HepG2 (cell line): ENCODE results near the gene NABP2. TPM values are rescaled to one million over a fixed set of nuclear protein-coding genes. Genes with fewer than 3 reads are reported as not detected.

Experiments used
- ATF5 ChIP-seq: sonication (generic); formaldehyde crosslinking; IDR thresholded peaks from 2 replicates; pipeline ENCODE4 v1.4.0; 2020; ENCODE audit warnings: mild to moderate bottlenecking, low read depth, missing genetic modification reagents
- CBX5 ChIP-seq: sonication (generic); formaldehyde crosslinking; IDR thresholded peaks from 2 replicates; pipeline ENCODE4 v1.4.0; 2020; ENCODE audit warnings: missing genetic modification reagents, borderline replicate concordance
- CC2D1A ChIP-seq: sonication (generic); formaldehyde crosslinking; IDR thresholded peaks from 2 replicates; pipeline ENCODE4 v1.8.1; 2023; ENCODE audit warnings: mild to moderate bottlenecking, missing genetic modification reagents
- FLYWCH1 ChIP-seq: sonication (generic); formaldehyde crosslinking; IDR thresholded peaks from 2 replicates; pipeline ENCODE4 v1.8.1; 2023; ENCODE audit warnings: mild to moderate bottlenecking, missing genetic modification reagents
- FOSL2 ChIP-seq: sonication (generic); formaldehyde crosslinking; IDR thresholded peaks from 2 replicates; pipeline ENCODE4 v1.4.0; 2020; ENCODE audit warnings: missing genetic modification reagents
- FOXP1 ChIP-seq, 2 experiments: fragments of 450-650 bp in 1 of 2; IDR thresholded peaks; 2 replicates each; pipeline ENCODE4 v1.6.1; 2017 to 2018; ENCODE audit warnings: antibody characterized with exemption in 1 of 2
- GLI4 ChIP-seq: sonication (generic); formaldehyde crosslinking; IDR thresholded peaks from 2 replicates; pipeline ENCODE4 v1.5.1; 2020; ENCODE audit warnings: missing genetic modification reagents, mild to moderate bottlenecking, moderate library complexity, borderline replicate concordance
- HCFC1 ChIP-seq: fragments of 150-350 bp; IDR thresholded peaks from 2 replicates; pipeline ENCODE4 v1.6.1; 2014; ENCODE audit warnings: low read depth, low read length
- HNF4A ChIP-seq: sonication (generic); formaldehyde crosslinking; IDR thresholded peaks from 2 replicates; pipeline ENCODE4 v1.4.0; 2020; ENCODE audit warnings: missing genetic modification reagents
- HOXA9 ChIP-seq: sonication (generic); formaldehyde crosslinking; IDR thresholded peaks from 2 replicates; pipeline ENCODE4 v1.8.1; 2022; ENCODE audit warnings: missing genetic modification reagents, mild to moderate bottlenecking, moderate library complexity, borderline replicate concordance
- JARID2 ChIP-seq: sonication (generic); formaldehyde crosslinking; IDR thresholded peaks from 2 replicates; pipeline ENCODE4 v1.8.1; 2023; ENCODE audit warnings: missing genetic modification reagents, inconsistent platforms; ENCODE audit not compliant: insufficient replicate concordance
- MTF1 ChIP-seq: sonication (generic); formaldehyde crosslinking; IDR thresholded peaks from 2 replicates; pipeline ENCODE4 v1.5.0; 2020; ENCODE audit warnings: missing genetic modification reagents
- NFYC ChIP-seq: IDR thresholded peaks from 2 replicates; pipeline ENCODE4 v1.6.1; 2016; ENCODE audit warnings: missing genetic modification reagents, missing compliant biosample characterization
- SAFB2 ChIP-seq: sonication (generic); formaldehyde crosslinking; IDR thresholded peaks from 2 replicates; pipeline ENCODE4 v1.5.1; 2020; ENCODE audit warnings: missing genetic modification reagents, low read depth, mild to moderate bottlenecking, borderline replicate concordance
- SNAPC2 ChIP-seq: sonication (generic); formaldehyde crosslinking; IDR thresholded peaks from 2 replicates; pipeline ENCODE4 v1.8.1; 2022; ENCODE audit warnings: mild to moderate bottlenecking, missing genetic modification reagents
- ZNF160 ChIP-seq: sonication (generic); formaldehyde crosslinking; IDR thresholded peaks from 2 replicates; pipeline ENCODE4 v1.8.0; 2022; ENCODE audit warnings: mild to moderate bottlenecking, inconsistent platforms, missing genetic modification reagents
- ZNF263 ChIP-seq: sonication (generic); formaldehyde crosslinking; IDR thresholded peaks from 2 replicates; pipeline ENCODE4 v1.4.0; 2020; ENCODE audit warnings: missing genetic modification reagents
- ZNF567 ChIP-seq: sonication (generic); formaldehyde crosslinking; IDR thresholded peaks from 2 replicates; pipeline ENCODE4 v1.8.1; 2023; ENCODE audit warnings: mild to moderate bottlenecking, missing genetic modification reagents, borderline replicate concordance
- polyA plus RNA-seq, 8 experiments: library from polyadenylated mRNA; depleted of rRNA in 3 of 8; stranded (reverse) in 7 of 8; unstranded in 1 of 8; fragments of >200 nt; fragmentation: Illumina TruSeq in 4 of 8; extraction: Trizol in 4 of 8; gene quantifications; 2 replicates each; pipeline versions ENCODE4 v1.2.1 to v1.2.3, GENCODE V29; 2011 to 2016; ENCODE audit warnings: low read depth in 4 of 8, missing spikeins in 1 of 8, mixed read lengths in 1 of 8; ENCODE audit not compliant: insufficient read depth in 1 of 8
- total RNA-seq, 5 experiments: library from RNA; depleted of rRNA; stranded (reverse); fragments of >200 nt; fragmentation: Illumina TruSeq; extraction: Trizol; gene quantifications; 2 replicates each; pipeline ENCODE4 v1.2.3, GENCODE V29; 2016; ENCODE audit warnings: low read depth in 1 of 5
- TF ChIP-seq, protein P1 (sequence below): IDR thresholded peaks from 2 replicates; pipeline ENCODE4 v1.6.1; 2012; ENCODE audit warnings: low read length, improper control_type of control experiment
- TF ChIP-seq, protein P2 (sequence below): sonication (generic); formaldehyde crosslinking; IDR thresholded peaks from 2 replicates; pipeline ENCODE4 v1.5.1; 2020; ENCODE audit warnings: mild to moderate bottlenecking, missing genetic modification reagents, borderline replicate concordance

Gene NABP2
- total and polyA plus RNA-seq, 2 of the 13 experiments (the other 11 are each of a cell fraction or from before 2014, with no cell fraction given), result 33.2 to 35.5 TPM

GRCh38 chr12:56221757-56222530, 2.2 kb upstream of the NABP2 start, which contains the start of gene RNF41 (continued):
- TF ChIP-seq, protein P1, sequence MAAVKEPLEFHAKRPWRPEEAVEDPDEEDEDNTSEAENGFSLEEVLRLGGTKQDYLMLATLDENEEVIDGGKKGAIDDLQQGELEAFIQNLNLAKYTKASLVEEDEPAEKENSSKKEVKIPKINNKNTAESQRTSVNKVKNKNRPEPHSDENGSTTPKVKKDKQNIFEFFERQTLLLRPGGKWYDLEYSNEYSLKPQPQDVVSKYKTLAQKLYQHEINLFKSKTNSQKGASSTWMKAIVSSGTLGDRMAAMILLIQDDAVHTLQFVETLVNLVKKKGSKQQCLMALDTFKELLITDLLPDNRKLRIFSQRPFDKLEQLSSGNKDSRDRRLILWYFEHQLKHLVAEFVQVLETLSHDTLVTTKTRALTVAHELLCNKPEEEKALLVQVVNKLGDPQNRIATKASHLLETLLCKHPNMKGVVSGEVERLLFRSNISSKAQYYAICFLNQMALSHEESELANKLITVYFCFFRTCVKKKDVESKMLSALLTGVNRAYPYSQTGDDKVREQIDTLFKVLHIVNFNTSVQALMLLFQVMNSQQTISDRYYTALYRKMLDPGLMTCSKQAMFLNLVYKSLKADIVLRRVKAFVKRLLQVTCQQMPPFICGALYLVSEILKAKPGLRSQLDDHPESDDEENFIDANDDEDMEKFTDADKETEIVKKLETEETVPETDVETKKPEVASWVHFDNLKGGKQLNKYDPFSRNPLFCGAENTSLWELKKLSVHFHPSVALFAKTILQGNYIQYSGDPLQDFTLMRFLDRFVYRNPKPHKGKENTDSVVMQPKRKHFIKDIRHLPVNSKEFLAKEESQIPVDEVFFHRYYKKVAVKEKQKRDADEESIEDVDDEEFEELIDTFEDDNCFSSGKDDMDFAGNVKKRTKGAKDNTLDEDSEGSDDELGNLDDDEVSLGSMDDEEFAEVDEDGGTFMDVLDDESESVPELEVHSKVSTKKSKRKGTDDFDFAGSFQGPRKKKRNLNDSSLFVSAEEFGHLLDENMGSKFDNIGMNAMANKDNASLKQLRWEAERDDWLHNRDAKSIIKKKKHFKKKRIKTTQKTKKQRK, result no peak
- TF ChIP-seq HNF4A (no peak), HOXA9 (CRISPR knock-in tag) (no peak), NFYC (CRISPR knock-in tag) (peak; percentile 54), JARID2 (CRISPR knock-in tag) (no peak), MTF1 (CRISPR knock-in tag) (no peak), FOXP1 (IDR thresholded peaks at IDR 0.05) (no peak), FOXP1 (CRISPR knock-in tag; IDR thresholded peaks at IDR 0.05) (no peak), CC2D1A (CRISPR knock-in tag) (no peak), CBX5 (no peak), ATF5 (CRISPR knock-in tag) (peak; percentile 94), SNAPC2 (no peak), FOSL2 (CRISPR knock-in tag) (peak; percentile 15; the same call in 1 of the 2 replicates), ZNF263 (CRISPR knock-in tag) (peak; percentile 73), GLI4 (CRISPR knock-in tag) (peak; percentile 82; the same call in 1 of the 2 replicates), ZNF567 (CRISPR knock-in tag) (peak; percentile 54; the same call in 1 of the 2 replicates), HCFC1 (peak; percentile 36; the same call in 1 of the 2 replicates), ZNF160 (CRISPR knock-in tag) (0 out of 2 replicates have a peak, but pooled peaks have one; percentile 58), SAFB2 (no peak), FLYWCH1 (CRISPR knock-in tag) (no peak)
- TF ChIP-seq, protein P2, sequence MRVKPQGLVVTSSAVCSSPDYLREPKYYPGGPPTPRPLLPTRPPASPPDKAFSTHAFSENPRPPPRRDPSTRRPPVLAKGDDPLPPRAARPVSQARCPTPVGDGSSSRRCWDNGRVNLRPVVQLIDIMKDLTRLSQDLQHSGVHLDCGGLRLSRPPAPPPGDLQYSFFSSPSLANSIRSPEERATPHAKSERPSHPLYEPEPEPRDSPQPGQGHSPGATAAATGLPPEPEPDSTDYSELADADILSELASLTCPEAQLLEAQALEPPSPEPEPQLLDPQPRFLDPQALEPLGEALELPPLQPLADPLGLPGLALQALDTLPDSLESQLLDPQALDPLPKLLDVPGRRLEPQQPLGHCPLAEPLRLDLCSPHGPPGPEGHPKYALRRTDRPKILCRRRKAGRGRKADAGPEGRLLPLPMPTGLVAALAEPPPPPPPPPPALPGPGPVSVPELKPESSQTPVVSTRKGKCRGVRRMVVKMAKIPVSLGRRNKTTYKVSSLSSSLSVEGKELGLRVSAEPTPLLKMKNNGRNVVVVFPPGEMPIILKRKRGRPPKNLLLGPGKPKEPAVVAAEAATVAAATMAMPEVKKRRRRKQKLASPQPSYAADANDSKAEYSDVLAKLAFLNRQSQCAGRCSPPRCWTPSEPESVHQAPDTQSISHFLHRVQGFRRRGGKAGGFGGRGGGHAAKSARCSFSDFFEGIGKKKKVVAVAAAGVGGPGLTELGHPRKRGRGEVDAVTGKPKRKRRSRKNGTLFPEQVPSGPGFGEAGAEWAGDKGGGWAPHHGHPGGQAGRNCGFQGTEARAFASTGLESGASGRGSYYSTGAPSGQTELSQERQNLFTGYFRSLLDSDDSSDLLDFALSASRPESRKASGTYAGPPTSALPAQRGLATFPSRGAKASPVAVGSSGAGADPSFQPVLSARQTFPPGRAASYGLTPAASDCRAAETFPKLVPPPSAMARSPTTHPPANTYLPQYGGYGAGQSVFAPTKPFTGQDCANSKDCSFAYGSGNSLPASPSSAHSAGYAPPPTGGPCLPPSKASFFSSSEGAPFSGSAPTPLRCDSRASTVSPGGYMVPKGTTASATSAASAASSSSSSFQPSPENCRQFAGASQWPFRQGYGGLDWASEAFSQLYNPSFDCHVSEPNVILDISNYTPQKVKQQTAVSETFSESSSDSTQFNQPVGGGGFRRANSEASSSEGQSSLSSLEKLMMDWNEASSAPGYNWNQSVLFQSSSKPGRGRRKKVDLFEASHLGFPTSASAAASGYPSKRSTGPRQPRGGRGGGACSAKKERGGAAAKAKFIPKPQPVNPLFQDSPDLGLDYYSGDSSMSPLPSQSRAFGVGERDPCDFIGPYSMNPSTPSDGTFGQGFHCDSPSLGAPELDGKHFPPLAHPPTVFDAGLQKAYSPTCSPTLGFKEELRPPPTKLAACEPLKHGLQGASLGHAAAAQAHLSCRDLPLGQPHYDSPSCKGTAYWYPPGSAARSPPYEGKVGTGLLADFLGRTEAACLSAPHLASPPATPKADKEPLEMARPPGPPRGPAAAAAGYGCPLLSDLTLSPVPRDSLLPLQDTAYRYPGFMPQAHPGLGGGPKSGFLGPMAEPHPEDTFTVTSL (CRISPR knock-in tag), result no peak
